Suprapubic skin (tissue), 4 donors: ENCODE results near the gene TBC1D5.

Experiments used
- CTCF ChIP-seq, 2 donors: fragments of 200-600 bp in 1 of 2; fragments of 450-650 bp in 1 of 2; sonication (generic) in 1 of 2; IDR thresholded peaks; one replicate each; pipeline ENCODE4 v1.5.1; 2016 to 2019; ENCODE audit warnings: antibody characterized with exemption in 2 of 2, mild to moderate bottlenecking in 1 of 2, moderate library complexity in 1 of 2
- EP300 ChIP-seq: sonication (generic); formaldehyde crosslinking; IDR thresholded peaks from one replicate; pipeline ENCODE4 v1.6.1; 2017; ENCODE audit warnings: antibody characterized with exemption
- POLR2A ChIP-seq, 2 donors: fragments of 450-650 bp; IDR thresholded peaks; one replicate each; pipeline ENCODE4 v1.6.1; 2017; ENCODE audit warnings: antibody characterized with exemption in 2 of 2, mild to moderate bottlenecking in 2 of 2, moderate library complexity in 2 of 2
- POLR2AphosphoS5 ChIP-seq, 3 donors: sonication (generic); formaldehyde crosslinking; IDR thresholded peaks; one replicate each; pipeline ENCODE4 v1.6.1; 2017; ENCODE audit warnings: antibody characterized with exemption in 3 of 3

GRCh38 chr3:17187589-17188184, 554.7 kb downstream of the TBC1D5 start:
- TF ChIP-seq CTCF (IDR thresholded peaks at IDR 0.05) (no peak), EP300 (no peak), POLR2A (IDR thresholded peaks at IDR 0.05) (no peak), POLR2AphosphoS5 (IDR thresholded peaks at IDR 0.05) (no peak)
